Nephron progenitor cell (in vitro differentiated cells): ENCODE measurements around the gene ATP6V0E1.
A peak's percentile ranks its signal among the peaks of the same experiment; 100 is the strongest.
"Not testable (repeated sequence)": the region's sequence is repeated elsewhere in the genome, so short reads cannot be mapped to it uniquely, and the experiment has no call there.

Experiments
- DNase-seq: peaks from one replicate; pipeline ENCODE4 v3.0.0; 2021
- H3K27ac Mint-ChIP-seq: 2 replicates; pipeline ENCODE4 v1.8.0; 2021; ENCODE audit warnings: mild to moderate bottlenecking, moderate library complexity, mixed read lengths
- H3K27me3 Mint-ChIP-seq: 2 replicates; pipeline ENCODE4 v1.8.0; 2021; ENCODE audit warnings: mild to moderate bottlenecking, low read depth, mixed read lengths; ENCODE audit not compliant: poor library complexity
- H3K36me3 Mint-ChIP-seq: 2 replicates; pipeline ENCODE4 v1.8.0; 2021; ENCODE audit warnings: low read depth, mixed read lengths
- H3K4me1 Mint-ChIP-seq: 2 replicates; pipeline ENCODE4 v1.8.0; 2021; ENCODE audit warnings: mixed read lengths
- H3K4me3 Mint-ChIP-seq: 2 replicates; pipeline ENCODE4 v1.8.0; 2021; ENCODE audit warnings: mild to moderate bottlenecking, moderate library complexity, mixed read lengths
- H3K9me3 Mint-ChIP-seq: 2 replicates; pipeline ENCODE4 v1.8.0; 2021; ENCODE audit warnings: mild to moderate bottlenecking, moderate library complexity, mixed read lengths
- CTCF ChIP-seq: fragments of 200-600 bp; sonication (generic); IDR thresholded peaks from 2 replicates; pipeline ENCODE4 v1.5.0; 2021; ENCODE audit warnings: antibody characterized with exemption

The ATP6V0E1 gene

GRCh38 chr5:173020643-173021042, 37.1 kb downstream of the ATP6V0E1 start:
- Mint-ChIP-seq H3K36me3 (peaks cover 55% of the 10 kb centered on the region), H3K9me3 (peaks cover 7% of the 10 kb centered on the region), H3K27ac (peak overlapping the region; percentile 65), H3K4me1 (peaks cover 15% of the 10 kb centered on the region), H3K27me3 (no peaks in the 10 kb centered on the region), H3K4me3 (no peak overlapping the region)
- no peak for TF ChIP-seq CTCF
- DNase-seq, result no peak

- Mint-ChIP-seq H3K27me3 (no peaks in the 10 kb centered on the region), H3K4me1 (no peaks in the 10 kb centered on the region), H3K36me3 (peaks cover 52% of the 10 kb centered on the region), H3K27ac (no peak overlapping the region), H3K9me3 (no peaks in the 10 kb centered on the region), H3K4me3 (no peak overlapping the region)
- no peak for DNase-seq
- TF ChIP-seq CTCF, result no peak
These were observed 42.1 kb downstream of the ATP6V0E1 start for GRCh38 chr5:173025651-173026050.

GRCh38 chr5:173027905-173028304, 44.3 kb downstream of the ATP6V0E1 start:
- Mint-ChIP-seq H3K9me3 (no peaks in the 10 kb centered on the region), H3K4me1 (no peaks in the 10 kb centered on the region), H3K4me3 (no peak overlapping the region), H3K27me3 (no peaks in the 10 kb centered on the region), H3K36me3 (peaks cover 29% of the 10 kb centered on the region), H3K27ac (no peak overlapping the region)
- DNase-seq, result no peak
- TF ChIP-seq CTCF, result no peak

GRCh38 chr5:173028811-173029327, 45.3 kb downstream of the ATP6V0E1 start:
- DNase-seq, result no peak
- no peaks in the 10 kb centered on the region for H3K27me3 Mint-ChIP-seq
- no peaks in the 10 kb centered on the region for H3K4me1 Mint-ChIP-seq
- no peak overlapping the region for H3K4me3 Mint-ChIP-seq
- H3K9me3 Mint-ChIP-seq, result no peaks in the 10 kb centered on the region
- TF ChIP-seq CTCF, result no peak
- no peak overlapping the region for H3K27ac Mint-ChIP-seq
- peaks cover 23% of the 10 kb centered on the region for H3K36me3 Mint-ChIP-seq

- Mint-ChIP-seq H3K36me3 (peaks cover 22% of the 10 kb centered on the region), H3K27me3 (no peaks in the 10 kb centered on the region), H3K9me3 (no peaks in the 10 kb centered on the region), H3K4me1 (peaks cover 3% of the 10 kb centered on the region), H3K27ac (no peak overlapping the region), H3K4me3 (no peak overlapping the region)
- no peak for DNase-seq
- no peak for TF ChIP-seq CTCF
These were observed 45.9 kb downstream of the ATP6V0E1 start for GRCh38 chr5:173029499-173029921.

GRCh38 chr5:173032096-173032495, 48.5 kb downstream of the ATP6V0E1 start:
- not testable (repeated sequence) for H3K27ac Mint-ChIP-seq, H3K27me3 Mint-ChIP-seq, H3K4me1 Mint-ChIP-seq, DNase-seq, H3K4me3 Mint-ChIP-seq, H3K9me3 Mint-ChIP-seq
- H3K36me3 Mint-ChIP-seq, result peaks cover 25% of the 10 kb centered on the region
